Lower leg skin (tissue), 4 donors: ENCODE data around the gene DMD. TPM values are rescaled to one million over a fixed set of nuclear protein-coding genes. Genes with fewer than 3 reads are reported as not detected.

ENCODE experiments used
- DNase-seq, 2 donors: peaks; one replicate each; pipeline ENCODE4 v3.0.0-alpha.2; 2019; ENCODE audit warnings: low spot score in 2 of 2
- H3K4me3 ChIP-seq: fragments of 200-600 bp; sonication (generic); 2 replicates; pipeline ENCODE4 v1.5.1; 2017; ENCODE audit warnings: mild to moderate bottlenecking, low read depth; ENCODE audit not compliant: poor library complexity, severe bottlenecking
- CTCF ChIP-seq, 3 donors: fragments of 450-650 bp; IDR thresholded peaks; one replicate each; pipeline ENCODE4 v1.5.1; 2016; ENCODE audit warnings: antibody characterized with exemption in 3 of 3, mild to moderate bottlenecking in 3 of 3, moderate library complexity in 2 of 3
- POLR2A ChIP-seq, 2 donors: fragments of 450-650 bp; IDR thresholded peaks; one replicate each; pipeline ENCODE4 v1.6.1; 2016 to 2017; ENCODE audit warnings: antibody characterized with exemption in 2 of 2, mild to moderate bottlenecking in 1 of 2, moderate library complexity in 1 of 2
- WGBS, 2 donors: methylation state at CpG; one replicate each; pipeline ENCODE4 v1.1.5; 2018; 5-methylcytosine and 5-hydroxymethylcytosine counted together
- intact Hi-C: fragments of 100-400 bp; cut with DNase I; formaldehyde crosslinking; loops from one replicate; pipeline ENCODE4 v1.15.0; 2023; ENCODE audit warnings: low total_unique reads
- total RNA-seq, 4 donors: library from RNA; depleted of rRNA; stranded (reverse); fragments of >200 nt; gene quantifications; one replicate each; pipeline ENCODE4 v1.1.0, GENCODE V29; 2016

Gene DMD
- total RNA-seq, 4 donors from 2014 or later = 23.0 to 27.5 (median 26.7) TPM

- no peak overlapping the region for H3K4me3 ChIP-seq
- no peak for TF ChIP-seq CTCF (IDR thresholded peaks at IDR 0.05)
- TF ChIP-seq POLR2A (IDR thresholded peaks at IDR 0.05) = no peak
- DNase-seq = no peak
- intact Hi-C loops = no loop called here
- 55 to 74% methylated on average over 2 of the region's 2 CpGs for WGBS, 2 donors
These were observed 762.4 kb downstream of the DMD start for GRCh38 chrX:32448945-32449344.

- no peak for DNase-seq
- TF ChIP-seq CTCF (IDR thresholded peaks at IDR 0.05) = no peak
- no peak for TF ChIP-seq POLR2A (IDR thresholded peaks at IDR 0.05)
- 76 to 80% methylated on average over 1 of the region's 1 CpG for WGBS, 2 donors
- H3K4me3 ChIP-seq = no peak overlapping the region
- intact Hi-C loops = no loop called here
These were observed 763.0 kb downstream of the DMD start for GRCh38 chrX:32448320-32448719.

- intact Hi-C loops = no loop called here
These were observed 763.7 kb downstream of the DMD start for GRCh38 chrX:32447640-32448039.

GRCh38 chrX:32443841-32444240 lies 767.5 kb downstream of the DMD start:
- intact Hi-C loops = loop anchor here (5.0 kb wide), 1 partner anchor 1148 kb away; no protein-coding TSS in a partner anchor
- no peak overlapping the region for H3K4me3 ChIP-seq
- DNase-seq = no peak
- 64 to 76% methylated on average over 2 of the region's 2 CpGs for WGBS, 2 donors
- no peak for TF ChIP-seq CTCF (IDR thresholded peaks at IDR 0.05)
- TF ChIP-seq POLR2A (IDR thresholded peaks at IDR 0.05) = no peak

More at GRCh38 chrX:32447640-32448039, 763.7 kb downstream of the DMD start:
- DNase-seq = no peak
- whole genome bisulfite sequencing, 2 donors = 88 to 100% methylated on average over 1 of the region's 1 CpG
- H3K4me3 ChIP-seq = no peak overlapping the region
- TF ChIP-seq POLR2A (IDR thresholded peaks at IDR 0.05) (no peak), CTCF (IDR thresholded peaks at IDR 0.05) (no peak)

GRCh38 chrX:32421266-32421665 lies 790.1 kb downstream of the DMD start:
- intact Hi-C loops = no loop called here
- H3K4me3 ChIP-seq = no peak overlapping the region
- TF ChIP-seq POLR2A (IDR thresholded peaks at IDR 0.05) (no peak), CTCF (IDR thresholded peaks at IDR 0.05) (no peak)
- no peak for DNase-seq
- WGBS, 2 donors = 66 to 80% methylated on average over 3 of the region's 3 CpGs

GRCh38 chrX:32408389-32408788 lies 803.0 kb downstream of the DMD start:
- intact Hi-C loops = no loop called here
- DNase-seq = no peak
- WGBS, 2 donors = 21 to 36% methylated on average over 4 of the region's 4 CpGs
- TF ChIP-seq CTCF (IDR thresholded peaks at IDR 0.05) = no peak
- TF ChIP-seq POLR2A (IDR thresholded peaks at IDR 0.05) = no peak
- H3K4me3 ChIP-seq = no peak overlapping the region
